22Rv1 (cell line): ENCODE measurements around the gene EIF3D.

Experiments
- CTCF ChIP-seq: fragments of 450-650 bp; IDR thresholded peaks from 2 replicates; pipeline ENCODE4 v1.5.1; 2017; ENCODE audit warnings: mild to moderate bottlenecking
- ZFX ChIP-seq: fragments of 450-650 bp; IDR thresholded peaks from 2 replicates; pipeline ENCODE4 v1.6.1; 2017; ENCODE audit warnings: antibody characterized with exemption, borderline replicate concordance

DNA sequence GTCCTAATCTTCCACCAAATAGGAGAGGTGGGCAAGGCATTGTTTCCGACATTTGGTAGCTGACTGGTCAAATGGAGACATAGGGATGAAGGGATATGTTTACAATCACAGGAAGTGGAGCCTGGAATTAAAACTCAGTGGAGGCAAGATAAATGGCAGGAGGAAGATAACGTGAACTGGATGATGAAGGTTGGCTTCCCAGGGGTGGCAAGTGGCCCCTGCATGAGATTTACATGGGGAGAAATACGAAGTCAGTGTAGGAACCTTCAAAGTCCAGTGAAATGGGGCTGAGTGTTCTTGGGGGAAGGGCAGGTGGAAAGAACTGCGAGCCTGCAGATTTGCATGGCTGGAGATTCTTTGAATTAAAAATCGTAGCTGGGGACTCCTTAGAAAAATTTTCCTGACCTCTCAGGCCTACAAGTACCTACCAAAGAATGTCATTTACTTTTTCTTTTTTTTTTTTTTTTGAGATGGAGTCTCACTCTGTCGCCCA, 21.4 kb downstream of the EIF3D start:
- TF ChIP-seq CTCF (no peak), ZFX (no peak)
